ENCODE results near the gene INPP5J.

The INPP5J gene

GRCh38 chr22:31123292-31123602 is 481 bp downstream of the INPP5J start:
- no peak for DNase-seq (ENCODE audit: low read depth in 3 of 3, low spot score in 1 of 3)

GRCh38 chr22:31124290-31124689 is 1.5 kb downstream of the INPP5J start:
- DNase-seq (ENCODE audit: low read depth in 3 of 3, low spot score in 1 of 3): no peak

GRCh38 chr22:31124811-31125465 is 2.2 kb downstream of the INPP5J start:
- no peak for DNase-seq (ENCODE audit: low read depth in 3 of 3, low spot score in 1 of 3)

- no peak for DNase-seq (ENCODE audit: low read depth in 3 of 3, low spot score in 1 of 3)
Measured at GRCh38 chr22:31125521-31126117, 2.9 kb downstream of the INPP5J start.

- no peak for DNase-seq (ENCODE audit: low read depth in 3 of 3, low spot score in 1 of 3)
Measured at GRCh38 chr22:31126128-31126868, 3.5 kb downstream of the INPP5J start.

- no peak for DNase-seq (ENCODE audit: low read depth in 3 of 3, low spot score in 1 of 3)
Measured at GRCh38 chr22:31126869-31127175, 4.1 kb downstream of the INPP5J start.

- DNase-seq (ENCODE audit: low read depth in 3 of 3, low spot score in 1 of 3): no peak
Measured at GRCh38 chr22:31127181-31127772, 4.5 kb downstream of the INPP5J start.

- no peak for DNase-seq (ENCODE audit: low read depth in 3 of 3, low spot score in 1 of 3)
Measured at GRCh38 chr22:31128156-31128555, 5.4 kb downstream of the INPP5J start.

GRCh38 chr22:31130873-31131272 is 8.1 kb downstream of the INPP5J start:
- no peak for DNase-seq (ENCODE audit: low read depth in 3 of 3, low spot score in 1 of 3)

GRCh38 chr22:31133911-31134310 is 11.1 kb downstream of the INPP5J start:
- no peak for DNase-seq (ENCODE audit: low read depth in 3 of 3, low spot score in 1 of 3)

GRCh38 chr22:31134688-31135087 is 11.9 kb downstream of the INPP5J start:
- no peak for DNase-seq (ENCODE audit: low read depth in 3 of 3, low spot score in 1 of 3)

- no peak for DNase-seq (ENCODE audit: low read depth in 3 of 3, low spot score in 1 of 3)
Measured at GRCh38 chr22:31135706-31136105, 12.9 kb downstream of the INPP5J start.

GRCh38 chr22:31136155-31136554 is 13.4 kb downstream of the INPP5J start:
- no peak for DNase-seq (ENCODE audit: low read depth in 3 of 3, low spot score in 1 of 3)

GRCh38 chr22:31136711-31137110 is 13.9 kb downstream of the INPP5J start:
- DNase-seq (ENCODE audit: low read depth in 3 of 3, low spot score in 1 of 3): no peak

- no peak for DNase-seq (ENCODE audit: low read depth in 3 of 3, low spot score in 1 of 3)
Measured at GRCh38 chr22:31137721-31138120, 15.0 kb downstream of the INPP5J start.

- DNase-seq (ENCODE audit: low read depth in 3 of 3, low spot score in 1 of 3): no peak
Measured at GRCh38 chr22:31138126-31138525, 15.4 kb downstream of the INPP5J start.

- DNase-seq (ENCODE audit: low read depth in 3 of 3, low spot score in 1 of 3): no peak
Measured at GRCh38 chr22:31139066-31139465, 16.3 kb downstream of the INPP5J start.

GRCh38 chr22:31139866-31140716 is 17.3 kb downstream of the INPP5J start, which contains the start of gene PLA2G3:
PLA2G3 (minus strand) TSS chr22:31140508; CDS start chr22:31140354, 154 bp downstream.
- DNase-seq (ENCODE audit: low read depth in 3 of 3, low spot score in 1 of 3): no peak

GRCh38 chr22:31140746-31141145 is 18.0 kb downstream of the INPP5J start:
- no peak for DNase-seq (ENCODE audit: low read depth in 3 of 3, low spot score in 1 of 3)

- no peak for DNase-seq (ENCODE audit: low read depth in 3 of 3, low spot score in 1 of 3)
Measured at GRCh38 chr22:31141551-31141950, 18.8 kb downstream of the INPP5J start.

- no peak for DNase-seq (ENCODE audit: low read depth in 3 of 3, low spot score in 1 of 3)
Measured at GRCh38 chr22:31142285-31142684, 19.5 kb downstream of the INPP5J start.
